H1 (cell line): ENCODE data around the gene IL13.

Source experiments
- BCL11A ChIP-seq, 2 experiments: IDR thresholded peaks; one replicate each; pipeline ENCODE4 v1.6.1; 2011; ENCODE audit warnings: low read depth in 2 of 2, low read length in 2 of 2, mild to moderate bottlenecking in 2 of 2
- CHD1 ChIP-seq: IDR thresholded peaks from 2 replicates; pipeline ENCODE4 v1.6.1; 2012; ENCODE audit warnings: low read depth, low read length, improper control_type of control experiment
- CTCF ChIP-seq, 3 experiments: IDR thresholded peaks; 1 replicate in 2 of 3; 2 replicates in 1 of 3; pipeline versions ENCODE4 v1.5.1 to v1.6.1; 2011; ENCODE audit warnings: low read length in 3 of 3, mild to moderate bottlenecking in 3 of 3, inconsistent platforms in 2 of 3, low read depth in 1 of 3, moderate library complexity in 1 of 3; ENCODE audit not compliant: insufficient read depth in 1 of 3; ENCODE audit errors: control extremely low read depth in 1 of 3
- GABPA ChIP-seq: IDR thresholded peaks from 2 replicates; pipeline ENCODE4 v1.6.1; 2011; ENCODE audit warnings: mild to moderate bottlenecking, low read length, moderate library complexity, borderline replicate concordance; ENCODE audit not compliant: insufficient read depth
- GTF2F1 ChIP-seq: IDR thresholded peaks from 2 replicates; pipeline ENCODE4 v1.6.1; 2012; ENCODE audit warnings: low read depth, low read length, improper control_type of control experiment, borderline replicate concordance
- JUND ChIP-seq: IDR thresholded peaks from 2 replicates; pipeline ENCODE4 v1.6.1; 2011; ENCODE audit warnings: mild to moderate bottlenecking, improper control_type of control experiment, low read length
- NANOG ChIP-seq: IDR thresholded peaks from 2 replicates; pipeline ENCODE4 v1.6.1; 2011; ENCODE audit warnings: low read length, low read depth, mild to moderate bottlenecking, inconsistent platforms; ENCODE audit not compliant: insufficient read depth, poor library complexity, severe bottlenecking
- RAD21 ChIP-seq, 2 experiments: IDR thresholded peaks in 1 of 2; conservative IDR thresholded peaks in 1 of 2; 2 replicates each; pipeline ENCODE4 v1.6.1; 2011; ENCODE audit warnings: low read depth in 2 of 2, low read length in 2 of 2, improper control_type of control experiment in 1 of 2, inconsistent platforms in 1 of 2, mild to moderate bottlenecking in 1 of 2, moderate library complexity in 1 of 2
- SIN3A ChIP-seq, 2 experiments: IDR thresholded peaks in 1 of 2; conservative IDR thresholded peaks in 1 of 2; 2 replicates each; pipeline ENCODE4 v1.6.1; 2011 to 2012; ENCODE audit warnings: low read length in 2 of 2, improper control_type of control experiment in 1 of 2, low read depth in 1 of 2, mild to moderate bottlenecking in 1 of 2
- YY1 ChIP-seq: IDR thresholded peaks from 2 replicates; pipeline ENCODE4 v1.6.1; 2011; ENCODE audit warnings: low read depth, mild to moderate bottlenecking, low read length
- TF ChIP-seq, protein P1 (sequence below): IDR thresholded peaks from 2 replicates; pipeline ENCODE4 v1.6.1; 2012; ENCODE audit warnings: inconsistent platforms

- TF ChIP-seq YY1 = no peak
- TF ChIP-seq CTCF (IDR thresholded peaks at IDR 0.05; ENCODE audit: control extremely low read depth in 1 of 3, insufficient read depth in 1 of 3, low read depth in 1 of 3, low read length in 3 of 3) = no peak
- no peak for TF ChIP-seq GABPA
- no peak for TF ChIP-seq SIN3A (conservative IDR thresholded peaks at IDR 0.05 in 1 of 2, IDR thresholded peaks at IDR 0.05 in 1 of 2; ENCODE audit: low read depth in 1 of 2, low read length in 2 of 2)
- TF ChIP-seq GTF2F1 = no peak
- TF ChIP-seq JUND = no peak
- peak; percentile 2 to 19; a peak in 1 of 4 replicates for TF ChIP-seq RAD21 (IDR thresholded peaks at IDR 0.05 in 1 of 2, conservative IDR thresholded peaks at IDR 0.05 in 1 of 2; ENCODE audit: low read depth in 2 of 2, low read length in 2 of 2)
- TF ChIP-seq, protein P1, sequence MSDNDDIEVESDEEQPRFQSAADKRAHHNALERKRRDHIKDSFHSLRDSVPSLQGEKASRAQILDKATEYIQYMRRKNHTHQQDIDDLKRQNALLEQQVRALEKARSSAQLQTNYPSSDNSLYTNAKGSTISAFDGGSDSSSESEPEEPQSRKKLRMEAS = no peak
- TF ChIP-seq NANOG = no peak
- TF ChIP-seq CHD1 = no peak
- TF ChIP-seq BCL11A (IDR thresholded peaks at IDR 0.05; ENCODE audit: low read depth in 2 of 2, low read length in 2 of 2) = no peak
Measured at GRCh38 chr5:132661231-132662003, 3.4 kb downstream of the IL13 start.
